Fibroblast of lung (primary cell): Measurements from ENCODE around the gene NTN1. TPM values are rescaled to one million over a fixed set of nuclear protein-coding genes. Genes with fewer than 3 reads are reported as not detected.

Source experiments
- DNase-seq, 2 donors: peaks; one replicate each; pipeline versions ENCODE4 v3.0.0 to v3.0.0-alpha.2; 2010; ENCODE audit warnings: low read depth in 2 of 2
- H2AFZ ChIP-seq: 2 replicates; pipeline ENCODE4 v1.5.1; 2012; ENCODE audit warnings: low read length, control low read depth, inconsistent platforms
- H3K27ac ChIP-seq: 2 replicates; pipeline ENCODE4 v1.5.1; 2011; ENCODE audit warnings: low read length, control low read depth; ENCODE audit not compliant: insufficient read depth
- H3K27me3 ChIP-seq: 2 replicates; pipeline ENCODE4 v1.5.1; 2011; ENCODE audit warnings: mild to moderate bottlenecking, low read length; ENCODE audit not compliant: control insufficient read depth, insufficient read depth
- H3K36me3 ChIP-seq: 2 replicates; pipeline ENCODE4 v1.5.1; 2011; ENCODE audit warnings: low read length; ENCODE audit not compliant: control insufficient read depth, insufficient read depth
- H3K4me1 ChIP-seq: 2 replicates; pipeline ENCODE4 v1.5.1; 2011; ENCODE audit warnings: low read length; ENCODE audit not compliant: control insufficient read depth, insufficient read depth; ENCODE audit errors: extremely low read depth
- H3K4me2 ChIP-seq: 2 replicates; pipeline ENCODE4 v1.5.1; 2011; ENCODE audit warnings: low read length, control low read depth; ENCODE audit not compliant: insufficient read depth; ENCODE audit errors: extremely low read depth
- H3K4me3 ChIP-seq, 4 experiments: fragments of 200-600 bp in 1 of 4; sonication (generic) in 1 of 4; replicated peaks in 1 of 4; 2 replicates each; pipeline ENCODE4 v1.5.1; 2011 to 2016; ENCODE audit warnings: low read length in 4 of 4, low read depth in 3 of 4, mild to moderate bottlenecking in 3 of 4, control low read depth in 2 of 4, inconsistent platforms in 1 of 4, mixed read lengths in 1 of 4; ENCODE audit not compliant: insufficient read depth in 1 of 4; ENCODE audit errors: control extremely low read depth in 1 of 4
- H3K79me2 ChIP-seq: 2 replicates; pipeline ENCODE4 v1.5.1; 2012; ENCODE audit warnings: mild to moderate bottlenecking, low read length, inconsistent platforms; ENCODE audit not compliant: control insufficient read depth, insufficient read depth
- H3K9ac ChIP-seq: 2 replicates; pipeline ENCODE4 v1.5.1; 2011; ENCODE audit warnings: mild to moderate bottlenecking, low read length, control low read depth; ENCODE audit not compliant: insufficient read depth
- H3K9me3 ChIP-seq: 2 replicates; pipeline ENCODE4 v1.5.1; 2012; ENCODE audit warnings: low read depth, low read length; ENCODE audit not compliant: control insufficient read depth, insufficient read depth
- H4K20me1 ChIP-seq: 2 replicates; pipeline ENCODE4 v1.5.1; 2011; ENCODE audit warnings: low read length; ENCODE audit not compliant: control insufficient read depth, insufficient read depth; ENCODE audit errors: extremely low read depth
- EZH2 ChIP-seq: IDR thresholded peaks from 2 replicates; pipeline ENCODE4 v1.5.1; 2012; ENCODE audit warnings: low read length, control low read depth, mild to moderate bottlenecking; ENCODE audit errors: missing control alignments
- polyA plus RNA-seq, 2 donors: library from polyadenylated mRNA; depleted of rRNA in 1 of 2; stranded (reverse) in 1 of 2; unstranded in 1 of 2; fragments of >200 nt; gene quantifications; 2 replicates each; pipeline ENCODE4 v1.2.1, GENCODE V29; 2011 to 2012; ENCODE audit warnings: missing spikeins in 1 of 2
- total RNA-seq: library from RNA; depleted of rRNA; stranded (reverse); fragments of >200 nt; gene quantifications from 2 replicates; pipeline ENCODE4 v1.2.1, GENCODE V29; 2014
- TF ChIP-seq, protein P1 (sequence below), 2 donors: IDR thresholded peaks in 1 of 2; conservative IDR thresholded peaks in 1 of 2; 1 replicate in 1 of 2; 2 replicates in 1 of 2; pipeline ENCODE4 v1.5.1; 2011 to 2012; ENCODE audit warnings: low read length in 2 of 2, control low read depth in 1 of 2, inconsistent platforms in 1 of 2, low read depth in 1 of 2, mild to moderate bottlenecking in 1 of 2

The NTN1 gene
- total and polyA plus RNA-seq, 2 donors (not counting 1 experiment from before 2014, with no cell fraction given) = 0.17 to 3.1 TPM

GRCh38 chr17:9225305-9226101 lies 204.2 kb downstream of the NTN1 start:
- Histone ChIP-seq H3K9ac (no peak overlapping the region), H3K79me2 (no peaks in the 10 kb centered on the region), H2AFZ (no peak overlapping the region), H3K27ac (no peak overlapping the region), H3K36me3 (no peaks in the 10 kb centered on the region), H3K4me3 (no peak overlapping the region), H3K4me1 (peaks cover 4% of the 10 kb centered on the region), H3K9me3 (no peaks in the 10 kb centered on the region), H4K20me1 (no peaks in the 10 kb centered on the region), H3K4me2 (no peak overlapping the region), H3K27me3 (no peaks in the 10 kb centered on the region)
- TF ChIP-seq EZH2 = no peak
- TF ChIP-seq, protein P1, sequence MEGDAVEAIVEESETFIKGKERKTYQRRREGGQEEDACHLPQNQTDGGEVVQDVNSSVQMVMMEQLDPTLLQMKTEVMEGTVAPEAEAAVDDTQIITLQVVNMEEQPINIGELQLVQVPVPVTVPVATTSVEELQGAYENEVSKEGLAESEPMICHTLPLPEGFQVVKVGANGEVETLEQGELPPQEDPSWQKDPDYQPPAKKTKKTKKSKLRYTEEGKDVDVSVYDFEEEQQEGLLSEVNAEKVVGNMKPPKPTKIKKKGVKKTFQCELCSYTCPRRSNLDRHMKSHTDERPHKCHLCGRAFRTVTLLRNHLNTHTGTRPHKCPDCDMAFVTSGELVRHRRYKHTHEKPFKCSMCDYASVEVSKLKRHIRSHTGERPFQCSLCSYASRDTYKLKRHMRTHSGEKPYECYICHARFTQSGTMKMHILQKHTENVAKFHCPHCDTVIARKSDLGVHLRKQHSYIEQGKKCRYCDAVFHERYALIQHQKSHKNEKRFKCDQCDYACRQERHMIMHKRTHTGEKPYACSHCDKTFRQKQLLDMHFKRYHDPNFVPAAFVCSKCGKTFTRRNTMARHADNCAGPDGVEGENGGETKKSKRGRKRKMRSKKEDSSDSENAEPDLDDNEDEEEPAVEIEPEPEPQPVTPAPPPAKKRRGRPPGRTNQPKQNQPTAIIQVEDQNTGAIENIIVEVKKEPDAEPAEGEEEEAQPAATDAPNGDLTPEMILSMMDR (conservative IDR thresholded peaks at IDR 0.05 in 1 of 2, IDR thresholded peaks at IDR 0.05 in 1 of 2; ENCODE audit: low read depth in 1 of 2, low read length in 2 of 2) = no peak
- no peak for DNase-seq

DNA sequence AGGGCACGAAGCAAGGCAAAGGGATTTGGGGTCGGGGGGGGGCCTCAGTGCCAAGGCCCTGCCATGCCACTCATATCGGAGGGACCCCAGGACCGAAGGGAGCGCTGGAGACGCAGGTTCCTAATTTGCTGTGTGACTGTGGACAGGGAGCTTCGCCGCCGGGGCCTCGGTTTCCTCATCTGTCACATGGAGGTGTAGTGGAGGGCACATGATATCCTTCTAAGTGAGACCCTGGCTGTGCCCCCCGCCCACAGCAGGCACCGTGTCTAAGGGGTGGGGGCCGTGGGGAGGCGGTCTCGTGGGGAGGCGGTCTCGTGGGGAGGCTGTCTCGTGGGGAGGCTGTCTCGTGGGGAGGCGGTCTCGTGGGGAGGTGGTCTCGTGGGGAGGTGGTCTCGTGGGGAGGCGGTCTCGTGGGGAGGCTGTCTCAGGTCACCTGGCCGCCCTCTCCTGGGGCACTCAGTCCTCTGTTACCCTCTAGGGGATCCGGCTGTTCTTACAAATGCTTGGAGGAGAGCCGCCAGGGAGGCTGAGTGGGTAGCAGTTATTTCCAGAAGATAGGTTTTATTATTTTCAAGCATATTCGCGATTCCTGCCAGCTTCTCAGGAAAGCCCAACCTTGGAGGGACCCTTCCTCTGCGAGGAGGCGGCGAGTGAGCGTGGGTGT lies 205.0 kb downstream of the NTN1 start:
- H3K79me2 ChIP-seq = no peaks in the 10 kb centered on the region
- H3K4me3 ChIP-seq = no peak overlapping the region
- no peaks in the 10 kb centered on the region for H4K20me1 ChIP-seq
- H3K27me3 ChIP-seq = no peaks in the 10 kb centered on the region
- no peak overlapping the region for H2AFZ ChIP-seq
- no peaks in the 10 kb centered on the region for H3K36me3 ChIP-seq
- no peak overlapping the region for H3K4me2 ChIP-seq
- peaks cover 4% of the 10 kb centered on the region for H3K4me1 ChIP-seq
- H3K9ac ChIP-seq = no peak overlapping the region
- H3K27ac ChIP-seq = no peak overlapping the region
- DNase-seq = no peak
- no peak for TF ChIP-seq EZH2
- TF ChIP-seq, protein P1 (conservative IDR thresholded peaks at IDR 0.05 in 1 of 2, IDR thresholded peaks at IDR 0.05 in 1 of 2; ENCODE audit: low read depth in 1 of 2, low read length in 2 of 2) = no peak
- H3K9me3 ChIP-seq = no peaks in the 10 kb centered on the region

GRCh38 chr17:9226794-9227135 lies 205.5 kb downstream of the NTN1 start:
- Histone ChIP-seq H3K4me3 (no peak overlapping the region), H3K79me2 (no peaks in the 10 kb centered on the region), H3K4me2 (no peak overlapping the region), H2AFZ (no peak overlapping the region), H3K27ac (no peak overlapping the region), H3K9ac (no peak overlapping the region), H3K27me3 (no peaks in the 10 kb centered on the region), H3K9me3 (no peaks in the 10 kb centered on the region), H3K36me3 (no peaks in the 10 kb centered on the region), H4K20me1 (no peaks in the 10 kb centered on the region), H3K4me1 (peaks cover 4% of the 10 kb centered on the region)
- no peak for DNase-seq
- no peak for TF ChIP-seq EZH2
- TF ChIP-seq, protein P1 (conservative IDR thresholded peaks at IDR 0.05 in 1 of 2, IDR thresholded peaks at IDR 0.05 in 1 of 2; ENCODE audit: low read depth in 1 of 2, low read length in 2 of 2) = no peak
